ENCODE measurements around the gene TBC1D3G. TPM values are rescaled to one million over a fixed set of nuclear protein-coding genes. Genes with fewer than 3 reads are reported as not detected.

The TBC1D3G gene
- total RNA-seq, result not detected in 2 replicates

GRCh38 chr17:36323584-36323983 lies at the start of gene TBC1D3G:
Gene TBC1D3G, plus strand, starts transcription at chr17:36323884. Its CDS starts 1,528 bp downstream, at chr17:36325412.

Other genes starting within 250 kb of the TBC1D3G start
- not detected in 2 replicates for gene CCL3, start 233.7 kb upstream of the TBC1D3G start, total RNA-seq
- not detected in 2 replicates for gene CCL4, start 220.1 kb upstream of the TBC1D3G start, total RNA-seq
- 1.5 and 3.6 TPM in 2 replicates for gene TBC1D3B, start 147.2 kb upstream of the TBC1D3G start, total RNA-seq
- not detected in 2 replicates for gene CCL3L1, start 127.1 kb upstream of the TBC1D3G start, total RNA-seq
- not detected in 2 replicates for gene CCL4L2, start 112.8 kb upstream of the TBC1D3G start, total RNA-seq
- not detected in 2 replicates for gene TBC1D3I, start 59.3 kb upstream of the TBC1D3G start, total RNA-seq
- gene TBC1D3H, start 64.6 kb downstream of the TBC1D3G start, total RNA-seq, result not detected in 2 replicates
- 19.7 and 20.4 TPM in 2 replicates for gene ZNHIT3, start 162.8 kb downstream of the TBC1D3G start, total RNA-seq
- gene MYO19, start 211.0 kb downstream of the TBC1D3G start, total RNA-seq, result 33.1 and 49.9 TPM in 2 replicates
- 3.0 and 5.8 TPM in 2 replicates for gene PIGW, start 211.1 kb downstream of the TBC1D3G start, total RNA-seq
- gene GGNBP2, start 221.0 kb downstream of the TBC1D3G start, total RNA-seq, result 51.1 and 73.3 TPM in 2 replicates

Measured in smooth muscle cell of trachea (primary cell).